Measurements from ENCODE around the gene NAGA. TPM values are rescaled to one million over a fixed set of nuclear protein-coding genes. Genes with fewer than 3 reads are reported as not detected.

The NAGA gene
- total RNA-seq, 4 donors from 2014 or later: 14.9 to 24.8 (median 19.9) TPM

DNA sequence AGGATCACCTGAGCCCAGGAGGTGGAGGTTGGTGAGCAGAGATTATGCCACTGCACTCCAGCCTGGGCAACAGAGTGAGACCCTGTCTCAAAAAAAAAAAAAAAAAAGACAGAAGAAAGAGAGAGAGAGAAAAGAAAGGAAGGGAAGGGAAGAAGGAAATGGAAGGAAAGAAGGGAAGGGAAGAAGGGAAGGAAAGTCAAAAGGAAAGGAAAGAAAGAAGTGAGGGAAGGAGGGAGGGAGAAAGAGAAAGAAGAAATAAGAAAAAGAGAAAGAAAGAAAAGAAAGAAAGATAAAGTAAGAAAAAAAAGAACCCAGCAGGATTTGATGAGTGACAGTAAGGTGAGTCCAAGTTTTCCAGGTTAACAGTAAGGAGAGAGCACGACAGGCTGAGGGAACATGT is 52.4 kb downstream of the NAGA start:
- no peak for DNase-seq
- H3K27me3 ChIP-seq: peaks cover 0 to 5% (median 0%) of the 10 kb centered on the region in 4 donors
- H3K4me1 ChIP-seq: peaks cover 0 to 5% (median 0%) of the 10 kb centered on the region in 3 donors
- H3K27ac ChIP-seq: no peak overlapping the region
- H3K36me3 ChIP-seq: no peaks in the 10 kb centered on the region
- 52 to 68% methylated on average over 1 of the region's 1 CpG for WGBS, 2 donors
- H3K9me3 ChIP-seq: no peaks in the 10 kb centered on the region
- no peak overlapping the region for H3K4me3 ChIP-seq
- intact Hi-C loops (cut with DNase I): no loop called here
- TF ChIP-seq, protein P1, sequence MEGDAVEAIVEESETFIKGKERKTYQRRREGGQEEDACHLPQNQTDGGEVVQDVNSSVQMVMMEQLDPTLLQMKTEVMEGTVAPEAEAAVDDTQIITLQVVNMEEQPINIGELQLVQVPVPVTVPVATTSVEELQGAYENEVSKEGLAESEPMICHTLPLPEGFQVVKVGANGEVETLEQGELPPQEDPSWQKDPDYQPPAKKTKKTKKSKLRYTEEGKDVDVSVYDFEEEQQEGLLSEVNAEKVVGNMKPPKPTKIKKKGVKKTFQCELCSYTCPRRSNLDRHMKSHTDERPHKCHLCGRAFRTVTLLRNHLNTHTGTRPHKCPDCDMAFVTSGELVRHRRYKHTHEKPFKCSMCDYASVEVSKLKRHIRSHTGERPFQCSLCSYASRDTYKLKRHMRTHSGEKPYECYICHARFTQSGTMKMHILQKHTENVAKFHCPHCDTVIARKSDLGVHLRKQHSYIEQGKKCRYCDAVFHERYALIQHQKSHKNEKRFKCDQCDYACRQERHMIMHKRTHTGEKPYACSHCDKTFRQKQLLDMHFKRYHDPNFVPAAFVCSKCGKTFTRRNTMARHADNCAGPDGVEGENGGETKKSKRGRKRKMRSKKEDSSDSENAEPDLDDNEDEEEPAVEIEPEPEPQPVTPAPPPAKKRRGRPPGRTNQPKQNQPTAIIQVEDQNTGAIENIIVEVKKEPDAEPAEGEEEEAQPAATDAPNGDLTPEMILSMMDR (IDR thresholded peaks at IDR 0.05): no peak
- no peak for TF ChIP-seq POLR2A (IDR thresholded peaks at IDR 0.05)

DNA sequence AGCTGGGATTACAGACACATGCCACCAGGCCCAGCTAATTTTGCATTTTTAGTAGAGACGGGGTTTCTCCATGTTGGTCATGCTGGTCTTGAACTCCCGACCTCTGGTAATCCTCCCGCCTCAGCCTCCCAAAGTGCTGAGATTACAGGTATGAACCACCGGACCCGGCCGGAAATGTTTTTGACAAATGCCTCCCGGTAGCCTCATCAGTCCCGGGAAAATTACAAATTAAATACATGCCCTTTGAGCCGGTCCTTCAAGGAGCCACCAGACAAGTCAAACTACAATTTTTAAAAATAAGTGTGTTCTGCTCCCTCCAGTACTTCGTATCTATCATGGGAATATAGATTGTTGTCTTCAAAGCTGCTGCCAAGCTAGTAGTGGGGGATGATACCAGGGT is 54.5 kb downstream of the NAGA start:
- no peak for DNase-seq
- no peak overlapping the region for H3K4me3 ChIP-seq
- intact Hi-C loops (cut with DNase I): no loop called here
- no peak overlapping the region for H3K27ac ChIP-seq
- no peaks in the 10 kb centered on the region for H3K4me1 ChIP-seq
- H3K27me3 ChIP-seq: peaks cover 0 to 5% (median 0%) of the 10 kb centered on the region in 4 donors
- H3K36me3 ChIP-seq: no peaks in the 10 kb centered on the region
- H3K9me3 ChIP-seq: peaks cover 0 to 8% (median 5%) of the 10 kb centered on the region in 3 donors
- TF ChIP-seq, protein P1 (IDR thresholded peaks at IDR 0.05): no peak
- TF ChIP-seq POLR2A (IDR thresholded peaks at IDR 0.05): no peak
- WGBS, 2 donors: 65 to 77% methylated on average over 5 to 10 of the region's 10 CpGs

DNA sequence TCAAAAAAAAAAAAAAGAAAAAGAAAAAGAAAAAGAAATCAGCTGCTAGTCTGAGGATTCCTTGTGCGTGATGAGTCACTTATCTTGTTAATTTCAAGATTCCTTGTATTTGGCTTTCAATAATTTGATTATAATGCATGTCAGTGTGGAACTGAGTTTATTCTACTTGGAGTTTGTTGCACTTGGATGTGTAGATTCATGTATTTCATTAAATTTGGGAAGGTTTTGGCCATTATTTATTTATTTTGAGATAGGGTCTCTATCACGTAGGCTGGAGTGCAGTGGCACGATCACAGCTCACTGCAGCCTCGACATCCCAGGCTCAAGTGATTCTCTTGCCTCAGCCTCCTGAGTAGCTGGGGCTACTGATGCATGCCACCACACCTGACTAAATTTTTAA is 57.2 kb downstream of the NAGA start:
- no peak for DNase-seq
- TF ChIP-seq, protein P1 (IDR thresholded peaks at IDR 0.05): no peak
- TF ChIP-seq POLR2A (IDR thresholded peaks at IDR 0.05): no peak
- H3K4me3 ChIP-seq: no peak overlapping the region
- H3K4me1 ChIP-seq: no peaks in the 10 kb centered on the region
- 70% methylated on average over 4 of the region's 4 CpGs for WGBS, 2 donors
- peaks cover 0 to 23% (median 13%) of the 10 kb centered on the region in 3 donors for H3K9me3 ChIP-seq
- no peaks in the 10 kb centered on the region for H3K36me3 ChIP-seq
- H3K27me3 ChIP-seq: peaks cover 0 to 5% (median 0%) of the 10 kb centered on the region in 4 donors
- H3K27ac ChIP-seq: no peak overlapping the region
- intact Hi-C loops (cut with DNase I): no loop called here

GRCh38 chr22:42010778-42011177 is 59.8 kb downstream of the NAGA start:
- Histone ChIP-seq H3K4me3 (no peak overlapping the region), H3K36me3 (no peaks in the 10 kb centered on the region), H3K27ac (no peak overlapping the region), H3K9me3 (peaks cover 0 to 23% (median 13%) of the 10 kb centered on the region in 3 donors), H3K27me3 (no peaks in the 10 kb centered on the region), H3K4me1 (no peaks in the 10 kb centered on the region)
- WGBS, 2 donors: 79 to 92% methylated on average over 7 of the region's 7 CpGs
- DNase-seq: no peak
- intact Hi-C loops (cut with DNase I): no loop called here
- TF ChIP-seq POLR2A (IDR thresholded peaks at IDR 0.05): no peak

Small RNA genes within 50 kb of the gene (small RNA-seq; reads per million reads assigned to genes)
- 0 reads per million in 4 donors for gene SNORD13P1

Other genes starting within 250 kb of the NAGA start
- gene SREBF2, start 237.7 kb downstream of the NAGA start, total RNA-seq: 100 to 1,000 TPM in 2 of 4 donors, 10 to 100 TPM in 2; 72.8 to 138 (median 98.6) TPM
- not detected for gene SHISA8, start 155.7 kb downstream of the NAGA start, total RNA-seq
- gene TNFRSF13C, start 144.0 kb downstream of the NAGA start, total RNA-seq: 1 to 10 TPM in 1 of 4 donors, under 1 TPM in 3; 0.19 to 1.9 (median 0.32) TPM
- 10 to 100 TPM in 2 of 4 donors, 1 to 10 TPM in 2; 6.9 to 12.6 (median 10.5) TPM for gene CENPM, start 123.7 kb downstream of the NAGA start, total RNA-seq
- gene SEPTIN3, start 101.4 kb downstream of the NAGA start, total RNA-seq: 1 to 10 TPM in 1 of 4 donors, under 1 TPM in 3; 0.04 to 1.1 (median 0.34) TPM
- gene WBP2NL, start 72.0 kb downstream of the NAGA start, total RNA-seq: under 1 TPM in 2 of 4 donors, not detected in 2; 0.08 to 0.95 TPM
- gene PHETA2, start 3.4 kb upstream of the NAGA start, total RNA-seq: 10 to 100 TPM in 2 of 4 donors, 1 to 10 TPM in 2; 6.3 to 14.5 (median 9.5) TPM
- gene SMDT1, start 8.9 kb upstream of the NAGA start, total RNA-seq: 10 to 100 TPM in 1 of 4 donors, 1 to 10 TPM in 3; 4.9 to 15.4 (median 8.6) TPM
- gene NDUFA6, start 20.0 kb upstream of the NAGA start, total RNA-seq: 10 to 100 TPM; 65.0 to 72.4 (median 67.1) TPM
- 1 to 10 TPM in 2 of 4 donors, under 1 TPM in 2; 0.35 to 1.5 (median 1.2) TPM for gene CYP2D6, start 60.0 kb upstream of the NAGA start, total RNA-seq
- gene TCF20, start 199.8 kb upstream of the NAGA start, total RNA-seq: 10 to 100 TPM; 40.2 to 52.5 (median 41.0) TPM